GM23248 (cell line): ENCODE measurements around the gene FER1L5.

Source experiments
- EZH2 ChIP-seq: fragments of 200-600 bp; sonication (generic); IDR thresholded peaks from 2 replicates; pipeline ENCODE4 v1.6.1; 2018; ENCODE audit warnings: antibody characterized with exemption, mild to moderate bottlenecking; ENCODE audit not compliant: insufficient read depth, poor library complexity, severe bottlenecking
- EZH2phosphoT487 ChIP-seq: fragments of 200-600 bp; sonication (generic); IDR thresholded peaks from 2 replicates; pipeline ENCODE4 v1.6.1; 2018; ENCODE audit warnings: antibody characterized with exemption, moderate library complexity, mild to moderate bottlenecking, low read depth; ENCODE audit not compliant: insufficient read depth

DNA sequence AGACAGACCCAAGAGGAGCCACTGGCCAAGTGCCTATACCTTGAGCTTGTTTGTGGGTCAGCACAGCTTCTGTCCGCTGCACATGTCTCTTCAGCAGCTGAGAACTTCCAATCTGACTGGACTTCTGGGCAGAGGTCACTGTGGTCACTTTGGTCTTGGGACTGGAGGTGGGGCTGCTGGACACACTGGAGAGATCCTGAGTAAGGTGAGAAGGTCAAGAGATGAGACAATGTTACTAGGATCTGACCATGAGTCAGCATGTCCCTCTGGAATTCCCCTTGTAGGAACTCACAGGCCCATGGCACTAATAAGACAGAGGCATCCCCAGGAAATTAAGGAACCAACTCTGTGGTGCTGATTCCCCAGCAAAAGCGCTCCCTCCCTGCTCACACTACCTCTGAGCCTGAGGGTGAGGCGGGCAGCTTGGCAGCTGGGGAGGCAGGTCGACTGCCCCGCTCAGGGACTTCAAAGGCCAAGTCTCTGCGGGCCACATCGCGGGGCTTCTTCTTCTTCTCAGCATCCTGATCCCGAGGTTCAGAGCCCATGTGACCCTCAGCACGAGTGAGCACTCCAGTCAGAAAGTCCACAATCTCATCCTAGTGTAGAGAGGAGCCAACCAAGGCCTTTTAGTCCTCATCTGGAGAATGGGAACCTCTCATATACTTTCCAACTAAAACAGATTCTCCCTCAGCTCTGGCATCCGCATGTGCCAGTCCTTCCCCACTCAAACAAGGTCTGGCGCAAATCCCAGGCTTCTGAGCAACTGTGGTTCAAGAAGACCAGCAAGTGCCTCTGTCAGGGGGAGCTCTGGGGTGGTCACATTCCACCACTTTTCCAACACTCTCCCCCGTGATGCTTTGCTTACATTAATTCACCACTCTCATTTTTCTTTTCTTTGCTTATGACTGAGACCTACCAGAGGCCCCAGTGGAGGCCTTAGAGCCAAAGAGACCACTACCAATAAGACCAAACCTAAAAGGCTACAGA, 33.8 kb upstream of the FER1L5 start:
- no peak for TF ChIP-seq EZH2phosphoT487
- TF ChIP-seq EZH2: no peak
